Stimulated activated CD4-positive, alpha-beta T cell treated with anti-CD3 and anti-CD28 coated beads, Interleukin-2, amount 100 ng/mL, for 24 hours (primary cell): ENCODE measurements around the gene PIN4.
"Not testable (repeated sequence)": the region's sequence is repeated elsewhere in the genome, so short reads cannot be mapped to it uniquely, and the experiment has no call there.

Source experiments
- DNase-seq, 2 donors: peaks; one replicate each; pipeline ENCODE4 v3.0.0-alpha.2; 2020

PIN4 gene

DNA sequence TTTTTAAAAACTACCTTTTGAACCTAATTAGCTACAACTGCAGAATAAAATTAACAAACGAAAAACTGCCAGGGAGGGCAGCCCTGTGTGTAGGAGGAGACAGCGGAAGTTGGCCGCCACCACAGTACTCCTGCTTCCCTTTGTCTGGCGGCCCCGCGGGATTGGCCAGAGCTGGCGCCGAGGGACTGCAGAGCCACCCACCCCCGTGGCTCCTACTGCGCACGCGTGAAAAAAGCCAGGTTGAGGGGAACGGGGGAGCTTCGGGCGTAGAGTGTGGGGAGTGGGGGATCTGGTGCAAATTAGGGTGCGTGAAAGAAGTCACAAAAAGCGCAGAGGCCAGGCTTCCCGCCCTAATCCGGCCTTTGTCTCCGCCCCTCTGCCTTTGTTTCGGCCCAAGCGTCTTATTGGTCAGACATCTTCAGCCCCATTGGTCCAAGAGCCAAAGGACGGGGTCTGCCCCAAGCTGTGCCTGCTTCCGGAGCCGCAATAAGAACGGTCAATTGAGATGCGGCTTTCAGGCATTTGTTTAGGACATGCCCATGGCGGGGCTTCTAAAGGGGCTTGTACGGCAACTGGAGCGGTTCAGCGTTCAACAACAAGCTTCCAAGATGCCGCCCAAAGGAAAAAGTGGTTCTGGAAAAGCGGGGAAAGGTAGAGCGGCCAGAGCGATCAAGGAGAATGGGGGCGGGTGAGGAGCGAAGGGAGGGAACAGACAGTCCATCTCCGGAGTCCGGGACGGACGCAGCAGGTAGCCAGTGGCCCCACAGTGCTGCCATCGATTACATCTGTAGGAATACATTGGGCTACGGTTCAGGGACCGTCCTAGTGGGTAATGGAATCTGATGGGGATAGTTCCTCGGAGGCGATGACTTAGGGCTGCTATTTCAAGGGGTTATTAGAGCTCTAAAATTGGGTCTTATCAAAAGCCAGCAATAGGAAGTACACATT, at the start of gene PIN4:
PIN4 (plus strand) TSS at position 580 of the 948 bp plus-strand sequence; CDS start at position 609, 29 bp downstream.
- DNase-seq = peak; percentile 79 to 80

DNA sequence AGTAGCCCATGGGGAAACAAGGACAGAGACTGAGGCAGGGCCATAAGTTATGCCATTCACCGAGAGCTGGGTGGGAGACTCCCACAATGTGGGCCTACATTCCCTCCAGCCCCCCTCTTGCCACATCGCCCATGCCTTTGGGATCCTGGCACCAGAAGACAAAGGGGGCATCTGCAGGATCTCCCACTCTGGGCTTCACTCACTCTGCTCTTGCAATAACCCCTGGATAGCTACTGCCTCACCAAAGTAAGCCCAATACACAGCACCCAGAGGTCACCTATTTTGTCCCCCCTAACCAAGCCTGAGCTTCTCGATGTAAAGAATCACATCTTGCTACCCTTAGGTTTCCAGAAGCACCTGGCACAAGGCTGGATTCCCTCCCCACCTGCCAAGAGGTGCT, 49.1 kb upstream of the PIN4 start:
- DNase-seq = no peak

DNA sequence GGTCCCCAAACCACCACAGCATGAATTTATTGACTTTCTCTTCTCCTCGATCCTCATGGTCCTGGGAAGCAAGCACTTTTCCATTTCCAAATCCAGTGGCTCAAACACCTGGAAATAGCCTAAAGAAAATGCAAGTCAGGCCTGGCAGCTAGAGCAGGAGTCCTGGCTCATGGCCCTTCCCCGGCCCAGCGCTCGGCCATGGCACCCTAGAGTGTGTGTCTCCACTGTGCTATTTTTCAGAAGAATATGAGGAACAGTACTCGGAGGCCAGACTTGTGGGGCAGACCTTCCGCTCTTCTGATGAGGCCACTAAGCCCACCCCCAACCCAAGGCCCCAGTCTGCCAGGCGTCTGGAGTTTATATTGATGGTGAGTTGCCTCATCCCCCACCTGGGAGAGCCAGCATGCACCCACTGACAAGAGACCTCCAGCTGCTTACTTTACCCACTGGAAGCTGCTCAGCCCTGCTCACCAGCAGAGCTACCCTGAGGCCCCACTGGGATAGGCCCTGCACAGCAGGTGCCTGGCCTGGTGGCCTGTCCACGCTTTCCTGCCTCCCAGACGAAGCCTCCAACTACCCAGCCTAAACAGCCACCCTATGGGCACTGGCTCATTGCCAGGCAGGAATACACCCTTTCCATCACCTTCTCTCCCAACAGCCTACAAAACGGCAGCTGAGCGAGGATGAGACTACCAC, 47.6 kb upstream of the PIN4 start:
- DNase-seq = no peak

DNA sequence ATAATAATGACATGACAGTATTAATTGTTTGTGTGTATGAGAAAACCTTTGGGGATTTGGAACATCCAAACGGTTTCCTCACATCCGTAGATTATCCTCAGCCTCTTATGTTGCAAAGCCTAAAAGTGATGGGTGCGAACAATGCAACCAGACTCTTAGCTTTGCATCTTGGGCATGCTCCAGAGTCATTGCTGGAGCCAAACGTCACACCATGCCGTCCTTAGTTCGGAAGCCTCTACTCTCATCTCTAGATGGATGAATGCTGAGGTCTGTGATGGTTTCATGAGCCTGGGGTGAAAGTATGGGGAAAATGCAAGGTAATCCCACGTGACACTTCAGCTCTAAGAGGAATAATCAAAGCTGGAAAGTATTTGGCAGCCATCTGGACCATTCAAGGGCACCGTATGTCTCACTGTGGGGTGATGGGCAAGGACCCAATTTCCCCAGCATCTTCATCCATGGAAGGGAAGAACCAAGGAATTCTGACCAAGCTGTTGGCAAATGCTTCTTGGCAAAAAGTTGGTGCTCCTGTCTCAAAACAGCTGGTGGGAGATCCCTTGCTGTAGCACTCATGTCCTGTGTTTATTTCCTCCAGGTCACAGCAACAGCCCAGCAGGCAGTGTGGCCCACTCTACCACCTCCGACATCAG, 43.6 kb upstream of the PIN4 start:
- no peak for DNase-seq

DNA sequence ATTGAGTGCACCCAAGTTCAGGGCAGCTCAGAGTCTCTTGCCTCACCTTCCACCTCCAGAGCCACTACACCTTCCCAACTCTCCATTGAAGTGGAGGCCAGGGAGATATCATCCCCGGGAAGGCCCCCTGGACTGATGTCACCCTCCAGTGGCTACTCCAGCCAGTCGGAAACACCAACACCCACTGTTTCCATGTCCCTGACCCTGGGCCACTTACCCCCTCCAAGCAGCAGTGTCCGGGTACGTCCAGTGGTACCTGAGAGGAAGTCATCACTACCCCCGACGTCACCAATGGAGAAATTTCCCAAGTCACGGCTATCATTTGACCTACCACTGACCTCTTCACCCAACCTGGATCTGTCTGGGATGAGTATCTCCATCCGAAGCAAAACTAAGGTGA, 42.0 kb upstream of the PIN4 start:
- no peak for DNase-seq

DNA sequence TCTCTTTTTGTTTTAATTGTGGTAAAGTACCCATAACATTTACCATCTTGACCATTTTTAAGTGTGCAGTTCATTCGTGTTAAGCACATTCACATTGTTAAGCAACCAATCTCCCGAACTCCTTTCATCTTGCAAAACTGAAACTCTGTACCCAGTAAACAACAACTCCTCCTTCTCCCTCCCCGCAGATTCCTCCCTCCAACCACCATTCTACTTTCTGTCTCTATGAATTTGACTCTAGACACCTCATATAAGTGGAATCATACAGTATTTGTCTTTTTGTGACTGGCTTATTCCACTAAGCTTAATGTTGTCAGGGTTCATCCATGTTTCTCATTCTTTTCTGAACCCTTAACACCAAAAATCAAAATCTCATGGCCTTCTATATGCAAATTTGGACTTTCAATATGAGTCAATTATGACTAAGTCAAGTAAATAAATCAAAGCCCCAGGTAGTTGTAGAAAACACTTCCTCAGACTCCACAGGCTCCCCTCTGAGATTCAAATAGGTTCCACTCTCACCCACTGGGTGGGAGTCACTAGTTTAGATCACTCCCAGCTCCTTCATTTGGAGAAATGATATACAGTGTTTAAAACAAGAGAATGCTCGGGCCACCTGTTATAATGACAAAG, 40.1 kb upstream of the PIN4 start:
- DNase-seq = no peak

DNA sequence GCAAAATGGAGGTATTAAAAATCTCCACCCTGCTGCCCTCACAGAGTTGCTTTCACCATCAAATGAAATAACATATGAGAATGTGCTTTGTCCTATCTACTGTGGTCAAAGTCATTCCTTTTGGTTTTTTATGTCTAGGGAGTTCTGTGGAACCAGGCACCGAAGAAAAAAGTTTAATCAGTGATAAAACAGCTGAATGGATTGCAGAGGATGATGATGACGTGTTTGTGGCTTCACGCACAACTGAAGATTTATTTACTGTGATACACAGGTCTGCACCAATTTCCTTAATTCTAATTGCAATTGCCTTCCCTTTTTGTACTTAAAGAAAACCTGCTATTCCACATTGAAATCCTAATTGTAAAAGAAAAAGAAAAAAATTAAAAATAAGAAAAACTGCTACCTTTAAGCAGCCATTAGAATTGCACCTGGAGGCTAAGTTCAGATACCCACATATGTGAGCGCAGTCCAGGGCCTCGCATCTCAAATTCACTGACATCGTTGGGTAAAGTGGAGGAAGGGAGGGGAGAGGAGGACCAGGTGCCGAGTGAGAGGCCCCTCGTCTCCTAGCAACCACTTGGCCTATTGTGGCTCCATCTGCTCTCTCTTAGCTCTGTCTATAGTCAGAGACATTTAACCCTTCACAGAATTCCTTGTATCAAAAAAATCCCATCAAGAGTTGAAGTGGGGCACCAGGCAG, 39.3 kb upstream of the PIN4 start:
- no peak for DNase-seq

DNA sequence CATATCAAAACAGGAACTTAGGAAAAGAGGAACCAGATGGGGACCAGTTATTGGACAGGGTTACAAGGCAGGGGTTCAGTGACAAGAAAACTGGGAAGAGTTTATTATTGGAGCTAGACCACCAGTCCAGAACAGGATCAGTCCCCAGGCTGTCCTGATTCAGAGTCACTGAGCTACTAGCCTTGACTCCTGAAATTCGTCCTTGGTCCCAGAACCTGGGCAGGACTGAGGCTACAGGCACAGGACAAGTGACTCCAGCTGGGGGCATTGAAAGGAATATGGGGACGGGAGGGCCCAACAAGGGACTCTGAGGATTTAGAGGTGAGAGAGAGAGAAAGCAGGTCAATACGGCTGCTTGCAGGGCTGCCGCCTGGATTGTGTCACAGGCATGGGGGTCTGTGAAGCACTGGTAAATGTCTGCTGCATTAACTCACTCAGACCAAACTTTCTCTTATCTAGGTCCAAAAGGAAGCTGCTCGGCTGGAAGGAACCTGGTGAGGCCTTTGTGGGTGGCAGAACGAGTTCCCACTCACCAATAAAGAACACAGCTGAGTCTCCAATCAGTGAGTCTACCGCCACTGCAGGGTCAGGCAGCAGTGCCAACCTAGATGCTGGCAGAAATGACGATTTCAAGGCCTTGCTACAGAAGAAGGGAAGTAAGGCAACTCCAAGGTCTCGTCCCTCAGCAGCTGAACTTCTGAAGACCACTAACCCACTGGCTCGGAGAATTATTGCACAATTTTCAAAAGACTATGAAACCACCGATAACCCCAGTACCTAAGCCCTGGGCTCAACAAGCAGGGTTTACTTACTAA, 38.6 kb upstream of the PIN4 start:
- DNase-seq = no peak

DNA sequence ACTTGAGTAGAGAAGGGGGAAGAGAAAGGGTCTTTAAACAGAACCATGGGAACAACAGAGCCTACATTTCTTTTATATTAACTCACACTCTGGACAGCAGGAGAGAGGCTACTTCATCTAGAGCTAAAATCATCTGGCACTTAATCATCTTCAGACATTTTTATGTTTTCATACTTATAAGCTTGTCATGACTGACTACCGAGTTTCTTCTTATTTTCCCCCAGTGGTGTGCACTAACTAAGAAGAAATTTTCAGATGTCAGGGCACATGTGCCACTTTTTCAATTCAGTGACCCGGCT, 38.0 kb upstream of the PIN4 start:
- DNase-seq = no peak

DNA sequence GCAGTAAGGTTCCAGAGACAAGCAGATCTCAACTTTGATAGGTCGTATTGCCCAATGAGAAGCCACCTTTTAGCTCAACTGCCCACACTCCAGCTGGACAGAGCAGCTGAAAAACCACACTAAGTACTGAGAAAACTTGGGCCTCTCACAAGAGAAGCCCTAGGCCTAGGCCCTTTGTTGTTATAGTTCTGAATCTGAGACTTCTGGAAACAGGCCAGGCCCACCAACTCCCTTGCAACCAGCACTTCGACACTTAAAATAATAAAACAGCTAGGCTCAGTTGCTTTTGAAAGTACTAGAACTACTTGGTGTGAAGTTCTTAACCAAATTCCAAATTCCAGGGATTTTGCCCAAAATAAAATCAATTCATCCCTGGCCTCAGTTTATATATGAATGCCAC, 36.4 kb upstream of the PIN4 start:
- no peak for DNase-seq

DNA sequence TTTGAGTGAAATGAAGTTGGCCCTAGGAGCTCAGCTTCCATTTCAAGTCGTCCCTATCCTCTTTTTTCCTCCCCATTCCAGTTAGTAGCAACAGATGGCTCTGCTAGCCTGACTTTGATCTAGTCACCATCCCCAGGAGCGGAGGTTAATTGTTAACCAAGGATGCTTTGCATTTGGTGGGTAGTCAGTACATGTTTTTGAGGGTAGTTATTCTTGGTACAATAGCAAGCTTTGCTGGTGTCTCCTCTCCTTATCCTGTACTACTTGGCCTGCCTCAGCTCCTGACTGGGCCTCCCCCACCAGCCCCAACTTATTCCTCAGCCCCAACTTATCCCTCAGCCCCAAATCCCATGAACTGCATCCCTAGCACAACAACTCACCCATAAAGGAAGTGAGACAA, 35.0 kb upstream of the PIN4 start:
- DNase-seq = no peak

DNA sequence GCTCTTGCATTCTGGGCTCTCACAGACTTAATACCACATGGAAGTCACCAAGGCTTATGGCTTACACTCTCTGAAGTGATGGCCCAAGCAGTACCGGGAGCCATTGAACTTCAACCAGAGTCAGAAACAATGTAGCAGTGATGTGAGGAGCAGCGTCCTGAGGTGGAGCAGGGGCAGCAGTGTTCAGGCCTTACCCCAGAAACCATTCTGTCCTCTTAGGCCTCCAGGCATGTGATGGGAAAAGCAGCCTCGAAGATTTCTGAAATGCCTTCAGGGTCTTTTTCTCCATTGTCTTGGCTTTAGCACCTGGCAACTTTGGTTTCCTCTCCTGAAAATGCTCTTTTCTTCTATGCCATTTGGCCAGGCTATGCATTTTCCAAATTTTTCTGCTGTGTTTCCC, 22.8 kb upstream of the PIN4 start:
- no peak for DNase-seq

DNA sequence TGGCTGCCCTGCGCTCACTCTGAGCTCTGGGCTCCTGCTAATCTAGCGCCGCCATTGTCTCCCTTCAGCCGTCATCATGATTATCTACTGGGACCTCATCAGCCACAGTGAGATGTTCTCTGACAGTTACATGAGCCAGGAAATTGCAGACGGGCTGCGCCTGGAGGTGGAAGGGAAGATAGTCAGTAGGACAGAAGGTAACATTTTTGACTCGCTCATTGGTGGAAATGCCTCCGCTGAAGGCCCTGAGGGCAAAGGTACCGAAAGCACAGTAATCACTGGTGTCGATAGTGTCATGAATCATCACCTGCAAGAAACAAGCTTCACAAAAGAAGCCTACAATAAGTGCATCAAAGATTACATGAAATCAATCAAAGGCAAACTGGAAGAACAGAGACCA, 21.8 kb upstream of the PIN4 start:
- no peak for DNase-seq

DNA sequence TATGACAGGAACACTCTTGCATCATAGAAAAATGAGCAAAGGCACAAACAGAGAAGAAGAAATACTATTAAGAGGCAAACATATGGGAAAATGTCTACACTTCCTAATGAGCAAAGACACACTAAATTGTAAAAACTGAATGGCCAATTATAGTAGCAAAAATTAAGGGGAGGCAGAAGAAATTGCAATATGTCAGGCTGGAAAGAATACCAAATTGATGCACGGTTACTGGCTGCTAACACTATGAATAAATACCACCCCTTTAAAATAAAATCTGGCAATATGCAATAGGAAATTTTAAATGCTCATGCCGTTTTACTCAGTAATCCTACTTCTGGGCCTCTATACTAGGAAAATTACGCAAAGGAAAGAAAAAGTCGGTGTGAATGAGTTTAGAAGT, 16.0 kb upstream of the PIN4 start:
- no peak for DNase-seq

DNA sequence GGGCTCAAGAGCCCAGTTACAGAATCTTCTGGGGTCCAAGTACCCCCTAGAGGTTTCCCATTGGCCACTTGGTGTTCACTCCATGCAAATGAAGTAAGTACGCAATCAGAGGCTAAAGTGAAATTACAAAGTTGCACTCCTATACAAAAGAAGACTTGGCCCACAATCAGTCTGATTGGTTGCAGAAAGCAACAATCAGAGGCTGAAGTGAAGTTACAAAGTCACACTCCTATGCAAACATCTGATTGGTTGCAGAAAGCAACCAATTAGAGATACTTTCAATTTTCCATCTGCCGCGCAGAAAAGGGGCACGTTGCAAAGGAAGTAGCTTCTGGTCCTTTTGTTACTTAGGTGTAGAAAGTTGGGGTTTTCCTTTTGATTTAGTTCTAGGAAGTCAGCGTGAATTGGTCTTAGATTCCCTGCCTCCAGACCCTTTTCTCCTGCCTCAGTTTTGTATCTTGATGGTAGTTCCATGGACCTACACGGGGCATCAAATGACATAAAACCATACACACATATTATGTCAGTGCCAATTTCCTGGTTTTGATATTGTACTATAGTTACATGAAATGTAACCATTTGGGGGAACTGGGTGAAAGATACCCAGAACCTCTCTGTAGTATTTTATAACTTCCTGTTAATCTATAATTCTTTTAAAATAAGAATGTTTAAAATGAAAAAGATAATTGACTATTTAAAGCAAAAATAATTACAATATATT, 12.4 kb upstream of the PIN4 start:
- peak; percentile 4 to 20 for DNase-seq

DNA sequence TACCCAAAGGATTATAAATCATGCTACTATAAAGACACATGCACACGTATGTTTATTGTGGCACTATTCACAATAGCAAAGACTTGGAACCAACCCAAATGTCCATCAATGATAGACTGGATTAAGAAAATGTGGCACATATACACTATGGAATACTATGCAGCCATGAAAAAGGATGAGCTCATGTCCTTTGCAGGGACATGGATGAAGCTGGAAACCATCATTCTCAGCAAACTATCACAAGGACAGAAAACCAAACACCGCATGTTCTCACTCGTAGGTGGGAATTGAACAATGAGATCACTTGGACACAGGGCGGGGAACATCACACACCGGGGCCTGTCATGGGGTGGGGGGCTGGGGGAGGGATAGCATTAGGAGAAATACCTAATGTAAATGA, 5.3 kb upstream of the PIN4 start:
- DNase-seq = not testable (repeated sequence)

DNA sequence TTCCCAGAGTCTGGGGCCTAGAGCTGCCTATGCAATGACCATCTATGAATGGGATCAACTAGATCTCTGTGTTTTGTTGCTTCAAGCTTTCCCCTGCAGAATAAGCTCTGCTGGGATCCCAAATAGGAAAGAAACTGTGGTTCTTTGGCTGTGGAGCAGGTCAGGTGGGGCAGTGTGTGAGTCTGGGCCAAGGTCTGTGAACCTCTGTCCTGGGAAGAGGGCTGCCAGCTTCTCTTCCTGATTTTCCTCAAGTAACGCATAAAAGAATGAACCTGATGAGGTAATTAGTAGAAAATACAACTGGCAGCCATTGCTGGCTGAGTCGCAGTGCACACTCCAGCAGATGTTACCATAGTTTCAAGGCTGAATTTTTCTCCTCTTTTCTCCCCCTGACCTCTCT, 4.6 kb upstream of the PIN4 start:
- DNase-seq = no peak

DNA sequence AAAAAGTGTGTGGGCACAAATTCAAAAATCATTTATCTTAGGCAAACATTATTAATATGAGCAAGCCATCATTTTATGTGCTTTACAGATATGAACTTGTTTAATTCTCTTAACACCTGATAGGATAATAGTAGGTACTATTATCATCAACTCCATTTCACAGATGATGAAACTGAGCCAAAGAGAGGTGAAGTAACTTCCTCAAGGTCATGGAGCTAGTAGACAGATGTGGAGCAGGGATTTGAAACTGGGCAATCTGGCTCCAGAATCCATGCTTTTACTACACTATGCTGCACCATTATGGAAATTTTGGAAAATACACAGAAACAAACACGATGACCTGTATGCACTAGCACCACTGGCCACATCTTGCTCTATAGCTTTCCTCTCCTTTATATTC, 1.0 kb upstream of the PIN4 start:
- DNase-seq = no peak

DNA sequence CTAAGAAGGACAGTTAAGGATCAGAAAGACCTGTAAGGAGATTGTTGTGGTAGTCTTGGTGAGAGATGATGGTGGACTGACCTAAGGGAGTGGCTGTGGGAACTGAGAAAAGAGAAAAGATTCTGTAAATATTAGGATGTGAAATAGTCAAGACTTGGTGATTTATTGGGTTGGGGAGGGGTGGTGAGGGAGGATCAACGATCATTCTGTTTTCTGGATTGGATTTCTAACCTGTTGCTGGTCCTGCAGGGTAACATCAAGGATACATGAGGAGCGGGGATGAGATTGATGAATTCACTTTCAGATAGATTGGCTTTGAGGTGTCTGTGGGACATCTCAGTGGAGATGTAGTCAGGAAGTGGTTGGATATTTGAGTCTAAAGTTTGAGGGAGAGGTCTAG, 1.4 kb downstream of the PIN4 start:
- DNase-seq = no peak

DNA sequence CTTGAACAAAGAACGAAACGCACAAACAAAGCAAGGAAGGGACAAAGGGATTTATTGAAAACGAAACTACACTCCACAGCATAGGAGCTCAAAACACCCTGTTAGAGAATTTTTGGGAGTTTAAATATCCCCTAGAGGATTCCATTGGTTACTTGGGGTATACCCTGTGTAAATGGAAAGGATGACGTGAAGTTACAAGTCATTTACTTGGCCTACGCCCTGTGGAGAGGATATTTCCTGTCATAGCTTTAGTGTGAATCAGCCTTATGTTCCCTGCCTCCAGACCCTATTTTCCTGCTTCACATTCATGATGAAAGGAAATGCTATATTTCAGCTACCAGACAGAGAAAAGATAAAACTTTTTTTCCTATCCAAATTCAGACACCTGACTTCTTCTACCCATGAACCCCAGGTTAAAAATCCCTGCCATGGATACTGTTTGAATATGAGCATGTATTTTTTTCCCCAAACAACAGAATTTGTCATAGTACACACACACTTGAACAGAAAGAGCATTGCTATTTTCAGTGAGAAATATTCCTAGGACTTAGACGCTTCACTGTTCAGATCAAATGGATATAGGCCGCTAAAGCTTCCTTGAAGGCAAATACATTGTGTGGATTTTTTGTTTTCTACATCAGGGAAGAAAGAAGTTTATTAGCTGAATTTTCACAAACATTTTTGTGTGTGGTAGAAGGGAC, 20.4 kb downstream of the PIN4 start:
- no peak for DNase-seq
